Activated naive CD4-positive, alpha-beta T cell treated with anti-CD3 and anti-CD28 coated beads, Interleukin-2, amount 50 U/mL, for 16 hours (primary cell): ENCODE data around the gene P3R3URF.

Experiments used
- DNase-seq: peaks from one replicate; pipeline ENCODE4 v3.0.0-alpha.2; 2020

The P3R3URF gene

DNA sequence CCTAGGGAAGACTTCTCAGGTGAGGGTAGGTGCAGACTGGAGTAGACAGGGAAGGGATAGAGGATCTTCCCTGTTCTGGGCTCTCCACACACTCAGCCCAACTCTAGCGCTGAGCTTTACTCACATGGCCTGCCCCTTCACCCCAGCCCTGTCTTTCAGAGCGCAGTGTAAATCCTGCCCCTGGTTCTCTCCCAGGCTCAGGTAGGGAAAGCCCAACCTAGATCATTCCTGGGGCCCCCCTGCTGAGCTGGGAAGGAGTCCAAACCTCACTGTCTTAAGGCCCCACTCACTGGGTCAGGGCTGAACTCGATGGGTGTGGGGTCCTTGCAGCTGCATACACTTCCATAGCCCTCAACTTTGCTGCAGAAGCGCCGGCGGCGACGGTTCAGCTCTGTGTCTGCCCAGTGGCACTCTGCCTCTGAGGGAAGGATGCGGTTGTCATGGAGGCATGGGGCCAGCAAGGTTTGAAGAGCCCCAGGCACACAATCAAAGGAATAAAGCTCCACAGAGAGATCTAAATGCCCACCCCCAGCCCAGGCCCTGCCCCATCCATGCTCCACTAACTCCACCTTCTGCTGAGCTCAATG, 17.8 kb upstream of the P3R3URF start:
- no peak for DNase-seq

DNA sequence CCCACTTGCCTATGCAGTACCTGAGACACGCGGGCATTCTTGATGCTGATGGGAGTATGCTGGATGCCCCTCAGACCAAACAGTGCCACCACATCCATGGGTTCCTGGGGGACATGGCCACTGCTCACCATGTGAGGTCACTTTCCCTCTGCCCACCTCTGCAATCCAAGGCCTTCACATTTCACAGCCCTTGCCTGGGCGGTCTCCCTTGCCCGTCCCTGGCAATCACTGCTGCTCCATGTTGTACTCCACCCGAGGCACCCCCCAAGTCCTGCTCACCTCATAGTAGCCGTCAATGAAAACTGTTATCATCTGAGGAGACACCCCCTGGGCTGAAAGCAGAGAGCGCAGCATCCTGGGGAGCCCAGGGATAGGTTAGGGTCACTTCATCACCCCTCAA, 17.0 kb upstream of the P3R3URF start:
- DNase-seq: no peak

DNA sequence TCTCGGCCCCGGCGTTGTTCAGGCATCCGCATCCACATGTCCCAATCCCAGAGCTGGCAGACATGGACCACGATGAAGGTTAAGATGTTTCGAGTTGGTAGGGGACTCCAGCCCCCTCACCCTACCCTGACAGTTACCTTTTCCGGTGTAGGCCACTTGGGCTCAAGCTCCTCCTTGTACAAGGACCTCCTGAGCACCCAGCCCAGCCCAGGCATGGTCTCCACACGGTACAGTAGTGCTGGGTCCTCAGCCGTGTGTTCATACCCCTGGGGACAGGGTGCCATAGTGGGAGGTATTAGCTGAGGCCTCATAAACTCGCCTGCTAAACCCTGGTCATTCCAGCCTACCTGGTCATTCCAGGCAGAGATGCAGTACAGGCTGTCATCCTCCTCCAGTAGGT, 15.9 kb upstream of the P3R3URF start:
- no peak for DNase-seq

DNA sequence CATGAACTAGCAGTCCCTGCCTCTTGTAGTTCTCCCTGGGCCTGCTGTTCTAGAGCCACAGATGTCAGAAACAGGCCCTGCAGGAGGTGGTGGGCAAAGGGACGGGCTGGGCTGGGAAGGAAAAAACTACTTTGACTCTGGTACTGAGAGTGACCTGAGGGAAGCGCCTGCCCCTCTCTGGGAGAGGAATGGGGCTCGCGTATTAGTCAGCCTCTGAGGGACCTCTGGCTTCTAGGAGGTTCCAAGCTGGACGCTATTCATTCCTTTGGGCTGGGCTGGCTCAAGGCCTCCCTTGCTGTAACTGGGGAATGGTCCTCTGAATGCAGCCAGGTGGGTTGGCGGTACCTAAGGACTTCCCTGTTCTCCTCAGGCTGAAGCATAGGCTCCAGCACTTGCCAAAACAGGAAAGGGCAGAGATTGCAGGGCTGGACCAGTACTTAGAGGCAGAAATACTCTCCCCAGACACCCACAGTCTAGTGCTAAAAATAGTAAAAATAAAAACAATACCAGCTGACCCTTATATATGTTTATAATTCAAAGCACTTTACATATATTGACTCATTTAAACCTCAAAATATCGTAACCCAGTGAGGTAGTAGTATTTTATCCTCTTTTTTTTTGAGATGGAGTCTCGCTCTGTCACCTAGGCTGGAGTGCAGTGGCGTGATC, 14.9 kb upstream of the P3R3URF start:
- DNase-seq: no peak

DNA sequence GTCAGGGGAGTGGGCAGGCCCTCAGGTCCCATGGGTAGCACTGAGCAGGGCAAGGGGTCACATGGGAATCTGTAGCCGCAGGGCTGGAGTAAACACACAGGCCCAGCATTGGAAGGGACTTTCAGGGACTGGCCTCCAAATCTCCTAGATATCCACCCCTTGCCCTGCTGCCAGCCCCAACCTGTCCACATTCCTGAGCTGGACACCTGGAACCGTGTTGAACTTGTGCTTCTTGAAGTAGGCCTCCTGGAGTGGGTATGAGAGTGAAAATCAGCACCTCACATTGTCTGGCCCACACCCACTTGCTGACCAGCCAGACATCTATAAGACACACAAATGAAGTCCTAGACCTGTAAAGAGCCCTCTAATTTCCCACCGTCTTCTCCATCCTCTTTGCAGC, 14.3 kb upstream of the P3R3URF start:
- DNase-seq: no peak

DNA sequence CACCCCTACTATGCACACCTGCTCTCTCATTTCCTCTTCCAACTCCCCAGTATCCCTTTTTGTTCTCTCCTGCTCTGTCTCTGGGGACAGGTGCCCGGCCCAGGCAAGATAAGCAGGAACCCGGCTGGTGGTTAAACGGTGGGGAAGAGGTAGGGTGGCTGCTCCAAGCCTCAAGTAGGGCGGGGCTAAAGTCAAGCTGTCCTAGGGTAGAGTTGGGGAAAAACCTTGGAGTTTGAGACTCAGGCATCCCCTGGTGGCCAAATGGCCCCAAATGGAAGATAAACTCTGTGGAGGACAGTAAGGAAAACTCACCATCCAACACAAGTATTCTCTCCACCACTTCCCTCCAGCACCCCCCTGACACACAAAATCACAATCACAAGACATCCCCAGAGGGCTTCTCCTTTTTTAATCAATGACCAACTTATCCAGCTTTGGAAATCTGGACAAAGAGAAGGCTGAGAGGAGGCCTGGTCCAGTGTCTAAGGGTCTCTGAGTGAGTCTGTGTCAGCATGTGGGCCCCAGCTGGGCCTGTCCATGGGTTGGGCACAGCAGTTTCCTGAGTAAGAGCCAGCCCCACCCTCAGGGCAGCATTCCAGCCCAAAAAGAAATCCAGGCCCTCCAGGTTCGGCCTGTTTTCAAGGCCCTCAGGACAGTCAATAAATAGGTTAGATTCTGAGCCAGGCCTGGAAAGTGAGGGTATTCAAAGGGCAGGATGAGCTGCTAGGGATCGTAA, 12.2 kb upstream of the P3R3URF start:
- DNase-seq: no peak

DNA sequence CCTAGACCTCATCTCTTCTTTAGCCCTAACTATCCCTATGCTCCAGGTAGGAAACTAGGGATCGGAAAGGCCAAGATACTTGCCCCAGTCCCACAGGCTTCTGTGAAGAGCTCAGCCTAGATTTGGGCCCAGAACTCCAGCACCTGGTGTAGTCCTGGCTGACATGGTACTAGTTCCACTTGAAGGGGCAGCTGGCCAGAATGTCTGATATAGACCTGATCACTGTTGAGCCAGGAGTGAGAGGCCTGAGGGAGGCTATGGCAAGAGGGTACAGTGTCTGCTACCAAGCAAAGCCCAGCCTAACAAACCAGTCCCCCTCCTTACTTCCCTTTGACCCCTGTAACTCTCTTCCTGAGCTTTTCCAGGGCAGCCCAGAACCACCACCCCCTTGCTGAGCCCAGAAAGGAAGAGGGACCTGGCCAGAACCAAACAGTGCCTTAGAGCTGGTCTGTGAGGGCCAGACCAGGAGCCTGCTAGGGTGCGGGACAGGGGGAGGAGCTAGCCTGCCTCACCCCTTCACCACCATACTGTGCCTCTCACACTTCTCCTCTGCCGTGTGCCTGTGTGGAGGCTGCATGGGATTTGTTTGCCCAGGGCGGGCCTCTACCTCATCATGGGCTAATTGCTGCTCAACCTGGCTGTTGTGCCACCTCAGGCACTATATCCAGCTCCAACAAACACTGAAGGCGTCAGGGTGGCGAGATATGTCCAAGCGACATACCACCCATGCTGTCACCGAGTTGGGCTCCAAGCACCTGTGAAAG, 11.0 kb upstream of the P3R3URF start:
- DNase-seq: no peak

DNA sequence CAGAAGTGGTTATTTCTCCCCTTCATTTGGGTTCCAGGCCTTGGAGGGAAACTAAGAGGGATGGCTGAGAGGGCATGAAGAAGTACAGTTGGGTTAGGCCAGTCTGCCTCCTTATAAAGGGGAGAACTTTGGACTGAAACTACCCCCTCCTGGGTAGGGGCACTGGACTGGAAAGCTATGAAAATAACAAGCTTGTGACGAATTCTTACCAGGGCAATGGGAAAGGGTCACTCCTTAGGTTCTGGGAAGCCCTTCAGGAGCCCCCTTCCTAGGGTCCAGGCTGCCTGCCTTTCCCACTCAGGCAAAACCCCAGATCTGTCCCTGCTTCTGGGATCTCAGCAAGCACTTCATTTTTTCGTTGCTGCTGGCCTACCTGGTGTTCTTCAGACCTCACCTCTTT, 9.8 kb upstream of the P3R3URF start:
- DNase-seq: no peak

DNA sequence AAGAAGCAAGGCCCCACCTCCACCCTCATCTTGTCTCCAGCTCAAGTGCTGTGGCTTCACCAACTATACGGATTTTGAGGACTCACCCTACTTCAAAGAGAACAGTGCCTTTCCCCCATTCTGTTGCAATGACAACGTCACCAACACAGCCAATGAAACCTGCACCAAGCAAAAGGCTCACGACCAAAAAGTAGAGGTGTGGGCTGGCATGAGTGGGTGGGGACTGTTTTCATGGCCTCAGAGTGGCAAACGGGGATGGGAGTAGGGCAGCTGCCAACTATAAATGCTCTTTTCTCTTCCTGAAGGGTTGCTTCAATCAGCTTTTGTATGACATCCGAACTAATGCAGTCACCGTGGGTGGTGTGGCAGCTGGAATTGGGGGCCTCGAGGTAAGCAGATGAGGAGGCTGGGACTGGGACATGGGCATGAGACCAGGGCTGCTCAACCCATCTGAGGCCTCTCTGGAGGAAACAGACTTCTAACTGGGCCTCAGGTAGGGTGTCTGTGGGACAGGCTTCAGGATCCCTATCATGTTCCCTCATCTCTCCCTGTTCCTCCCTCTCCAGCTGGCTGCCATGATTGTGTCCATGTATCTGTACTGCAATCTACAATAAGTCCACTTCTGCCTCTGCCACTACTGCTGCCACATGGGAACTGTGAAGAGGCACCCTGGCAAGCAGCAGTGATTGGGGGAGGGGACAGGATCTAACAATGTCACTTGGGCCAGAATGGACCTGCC, 8.8 kb upstream of the P3R3URF start:
- peak; percentile 80 for DNase-seq

DNA sequence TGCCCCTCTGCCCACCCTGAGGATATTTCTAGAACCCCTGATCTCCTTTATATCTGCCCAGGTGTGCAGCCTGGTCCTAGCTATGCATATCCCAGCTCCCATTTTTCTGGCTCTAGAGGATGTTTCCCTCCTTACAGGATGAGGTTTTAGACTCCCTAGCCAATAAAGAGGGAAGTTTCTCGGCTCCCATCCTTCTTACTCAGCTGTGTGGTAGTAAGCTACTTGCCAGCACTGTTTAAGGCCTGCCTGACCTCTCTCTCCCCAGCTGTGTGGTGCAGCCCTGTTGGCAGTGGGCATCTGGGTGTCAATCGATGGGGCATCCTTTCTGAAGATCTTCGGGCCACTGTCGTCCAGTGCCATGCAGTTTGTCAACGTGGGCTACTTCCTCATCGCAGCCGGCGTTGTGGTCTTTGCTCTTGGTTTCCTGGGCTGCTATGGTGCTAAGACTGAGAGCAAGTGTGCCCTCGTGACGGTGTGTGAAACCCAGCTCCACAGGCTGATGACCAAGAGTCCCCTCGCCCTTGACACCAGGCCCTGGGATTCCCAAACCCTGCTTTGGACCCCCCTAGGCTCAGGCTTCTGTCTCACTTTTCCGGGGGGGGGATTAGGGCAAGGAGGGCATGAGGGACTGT, 7.8 kb upstream of the P3R3URF start:
- DNase-seq: no peak

DNA sequence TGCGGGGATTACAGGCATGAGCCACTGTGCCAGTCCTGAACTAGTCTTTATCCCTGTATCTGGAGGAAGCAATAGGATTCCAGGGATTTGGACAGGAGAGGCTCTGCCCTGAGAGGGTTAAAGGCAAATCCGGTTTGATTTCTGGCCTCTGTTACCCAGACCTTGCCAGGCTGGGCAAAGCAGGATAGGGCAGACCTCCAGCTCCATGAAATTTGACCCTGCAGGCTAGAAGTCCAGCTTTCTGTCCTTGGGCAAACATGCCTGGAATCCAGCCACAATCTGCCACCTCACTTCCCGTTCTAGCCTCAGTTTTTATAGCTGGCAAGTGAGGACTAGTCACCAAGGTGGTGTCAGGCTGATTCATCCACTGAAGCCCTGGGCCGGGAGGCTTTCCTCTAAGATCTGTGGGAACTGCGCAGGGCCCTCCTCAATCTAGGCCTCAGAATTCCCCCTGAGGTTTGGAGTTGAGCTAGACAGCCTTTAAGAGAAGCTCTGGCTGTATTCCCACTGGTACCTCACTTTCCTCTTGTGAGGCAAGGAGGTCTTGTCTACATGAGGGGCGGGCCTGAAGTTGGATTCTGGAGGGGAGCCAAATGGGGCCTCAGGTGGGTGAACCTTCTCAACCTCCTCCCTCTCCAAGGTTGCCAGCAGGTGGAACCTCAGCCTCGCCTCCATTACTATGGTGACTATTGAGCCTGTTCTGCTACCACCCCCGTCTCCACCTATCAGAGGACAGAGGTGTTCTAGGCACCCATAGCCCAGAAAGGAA, 7.0 kb upstream of the P3R3URF start:
- DNase-seq: no peak

DNA sequence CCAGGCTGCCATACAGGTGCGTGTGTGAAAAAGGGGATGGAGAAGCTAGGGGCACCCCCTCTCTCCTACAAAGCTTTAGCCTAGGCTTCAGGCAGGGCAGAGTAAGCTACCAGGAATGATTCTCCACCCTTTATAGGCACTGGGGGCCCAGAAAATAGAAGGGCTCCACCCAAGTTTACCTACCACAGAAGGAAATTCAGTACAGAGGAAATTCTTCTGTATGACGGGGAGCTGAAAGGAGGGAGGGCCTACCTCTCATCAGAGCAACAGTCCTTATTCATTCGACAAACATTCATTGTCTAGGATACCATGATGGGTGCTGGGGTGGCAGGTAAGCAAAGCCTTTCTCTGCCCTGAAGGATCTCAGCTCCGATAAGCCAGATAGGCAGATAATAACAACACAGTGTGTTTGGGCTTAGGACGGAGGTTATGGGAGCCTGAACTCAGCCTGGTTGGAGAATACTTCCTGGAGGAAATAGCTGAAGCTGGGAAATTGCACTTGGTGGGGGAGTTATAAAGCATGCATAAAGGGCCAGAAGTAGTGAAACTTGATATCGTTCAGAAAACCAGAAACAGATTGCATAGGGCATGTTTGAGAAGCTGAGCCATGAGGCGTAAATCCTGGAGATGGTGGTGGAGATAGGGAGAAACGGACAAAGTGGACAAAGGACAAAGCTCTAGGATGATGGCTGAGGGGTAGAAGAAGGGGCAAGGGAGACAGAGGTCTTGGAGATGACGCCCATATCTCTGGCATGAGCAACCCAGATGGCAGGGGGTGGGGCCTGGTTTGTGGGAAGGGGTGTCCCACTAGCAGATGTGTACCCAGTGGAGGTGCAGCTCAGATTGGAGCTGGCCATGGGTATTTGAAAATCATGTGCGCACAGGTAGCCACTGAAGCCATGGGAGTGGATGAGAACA, 5.3 kb upstream of the P3R3URF start:
- DNase-seq: no peak

DNA sequence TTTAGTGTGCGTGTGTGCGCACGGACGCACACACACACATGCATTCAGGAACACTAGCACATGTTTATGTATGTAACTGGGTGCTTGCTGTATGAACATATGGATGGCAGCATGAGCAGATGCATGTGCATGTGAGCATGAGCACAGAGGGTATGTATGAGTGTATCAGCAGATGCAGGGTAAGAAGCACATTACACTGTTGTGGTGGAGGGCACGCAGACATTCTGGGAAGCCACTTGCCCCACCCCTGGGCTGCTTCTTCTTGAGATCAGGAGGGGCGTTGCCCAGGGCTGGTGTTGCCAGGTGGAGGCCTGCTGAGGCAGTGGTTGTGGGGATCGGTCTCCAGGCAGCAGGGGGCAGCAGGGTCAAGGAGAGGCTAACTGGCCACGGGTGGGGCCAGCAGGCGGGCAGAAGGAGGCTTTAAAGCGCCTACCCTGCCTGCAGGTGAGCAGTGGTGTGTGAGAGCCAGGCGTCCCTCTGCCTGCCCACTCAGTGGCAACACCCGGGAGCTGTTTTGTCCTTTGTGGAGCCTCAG, 3.9 kb upstream of the P3R3URF start:
- DNase-seq: no peak

DNA sequence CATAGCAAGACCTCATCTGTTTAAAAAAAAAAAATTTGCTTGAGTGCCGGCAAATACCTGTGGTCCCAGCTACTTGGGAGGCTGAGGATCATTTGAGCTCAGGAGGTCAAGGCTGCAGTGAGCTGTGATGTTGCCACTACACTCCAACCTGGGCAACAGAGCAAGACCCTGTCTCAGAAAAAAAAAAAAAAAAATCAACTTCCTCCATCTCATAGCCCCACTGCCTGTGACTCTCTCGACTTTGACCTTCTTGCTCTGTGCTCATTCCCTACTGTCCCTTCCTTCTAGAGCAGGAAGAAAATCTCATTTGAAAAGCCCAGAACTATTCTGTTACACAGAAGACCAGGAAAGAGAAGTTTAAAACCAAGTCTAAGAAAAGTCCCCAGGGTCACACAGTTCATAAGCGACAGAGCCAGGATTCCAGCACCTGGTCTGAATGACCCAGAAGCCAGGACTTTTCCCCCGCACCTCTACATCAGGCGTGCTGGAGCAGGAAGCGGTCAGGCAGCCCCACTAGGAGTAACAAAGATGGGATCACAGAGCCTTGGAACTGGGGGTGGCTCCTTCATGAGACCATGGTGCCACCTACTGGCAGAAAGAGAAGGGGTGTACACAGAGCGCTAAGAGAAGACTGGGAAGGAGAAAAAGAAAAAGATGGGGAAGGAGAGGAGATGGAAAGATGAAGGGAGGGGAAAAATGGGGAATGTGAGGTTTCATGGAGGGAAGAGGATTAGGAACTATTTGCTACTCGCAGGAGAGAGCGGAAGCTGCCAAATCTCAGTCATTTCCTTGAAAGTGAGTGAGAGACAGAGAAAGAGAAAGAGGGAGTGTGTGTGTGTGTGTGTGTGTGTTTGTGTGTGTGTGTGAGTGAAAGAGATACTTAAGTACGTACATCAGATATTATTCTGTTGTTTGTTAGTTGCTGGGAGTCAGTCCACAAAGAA, 3.1 kb upstream of the P3R3URF start:
- DNase-seq: peak; percentile 59

DNA sequence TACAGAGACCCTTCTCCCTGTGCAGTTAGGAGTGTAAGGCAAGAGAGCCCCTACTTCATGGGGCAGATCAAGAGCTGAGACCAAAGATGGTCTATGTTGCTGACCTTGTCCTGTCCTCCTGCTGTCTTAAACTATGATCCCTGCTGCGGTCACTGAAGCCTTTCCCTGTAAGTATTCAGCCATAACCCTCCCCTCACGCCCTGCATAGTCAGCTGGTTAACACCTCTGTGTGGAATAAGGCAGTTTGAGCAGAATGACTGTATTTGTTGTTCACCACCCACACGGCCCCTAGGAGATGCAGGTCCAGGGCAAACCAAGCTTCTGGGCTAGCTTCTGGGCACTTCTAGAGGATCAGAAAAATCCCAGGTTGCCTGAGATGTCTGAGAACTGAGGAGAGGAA, 1.0 kb downstream of the P3R3URF start:
- DNase-seq: no peak

DNA sequence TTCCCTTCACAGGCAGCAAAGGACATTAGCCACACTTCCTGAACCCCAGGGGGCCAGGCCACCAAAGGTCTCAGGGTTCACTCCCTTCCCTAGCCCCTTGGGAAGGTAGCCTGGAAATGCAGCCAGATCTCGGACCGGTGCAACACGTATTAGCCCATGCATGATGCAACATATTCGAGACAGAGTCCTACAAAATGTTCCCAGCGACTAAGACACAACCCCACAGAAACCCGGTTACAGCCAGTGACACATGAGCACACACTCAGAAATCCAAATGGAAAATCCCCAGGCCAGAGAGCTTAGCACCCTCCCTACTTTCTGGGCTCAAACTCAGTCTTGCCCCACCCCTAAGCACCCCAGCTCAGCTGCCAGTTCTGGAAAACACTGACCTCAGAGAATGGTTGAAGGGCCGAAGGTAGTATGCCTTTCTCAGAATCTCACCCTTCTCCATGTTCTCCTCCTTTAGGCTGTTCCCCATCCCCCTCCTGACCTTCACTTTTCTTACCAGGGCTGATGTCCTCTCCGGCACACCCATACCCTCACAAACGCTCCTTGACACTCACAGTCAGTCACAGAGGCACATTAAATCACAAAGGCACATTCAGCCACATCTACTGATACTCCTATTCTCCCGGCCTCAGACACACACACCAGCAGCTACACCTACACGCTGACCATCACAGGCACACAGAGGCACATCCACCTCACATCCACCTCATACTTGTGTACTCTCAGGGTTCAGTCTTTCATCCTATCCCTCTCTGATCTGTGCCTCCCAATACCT, 1.6 kb downstream of the P3R3URF start, which contains the start of gene TSPAN1:
TSPAN1 (plus strand) TSS at position 640 of the 784 bp plus-strand sequence. CDS start 6,021 bp downstream, outside the sequence.
- no peak for DNase-seq

DNA sequence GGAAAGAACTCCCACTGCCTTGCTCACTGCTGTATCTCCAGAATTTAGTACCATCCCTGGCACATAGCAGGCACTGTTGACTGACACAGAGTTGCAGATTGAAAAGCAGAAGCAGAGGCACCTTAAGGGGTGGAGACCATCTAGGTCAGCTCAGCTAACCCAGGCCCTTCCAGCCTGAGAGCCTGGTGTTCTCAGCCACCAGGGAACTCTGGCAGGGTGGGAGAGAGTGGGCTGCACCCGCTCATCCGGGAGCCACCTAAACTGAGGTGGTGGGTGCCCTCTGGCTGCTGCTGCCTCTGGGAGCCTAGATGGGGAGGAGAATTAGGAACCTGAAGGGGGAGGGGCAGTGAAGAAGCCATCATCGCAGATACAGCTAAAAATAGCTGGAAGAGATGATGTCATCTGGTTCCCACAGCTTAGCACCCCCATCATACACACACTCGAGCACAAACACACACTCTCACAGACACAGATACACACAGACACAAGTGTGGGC, 2.9 kb downstream of the P3R3URF start:
- DNase-seq: no peak

DNA sequence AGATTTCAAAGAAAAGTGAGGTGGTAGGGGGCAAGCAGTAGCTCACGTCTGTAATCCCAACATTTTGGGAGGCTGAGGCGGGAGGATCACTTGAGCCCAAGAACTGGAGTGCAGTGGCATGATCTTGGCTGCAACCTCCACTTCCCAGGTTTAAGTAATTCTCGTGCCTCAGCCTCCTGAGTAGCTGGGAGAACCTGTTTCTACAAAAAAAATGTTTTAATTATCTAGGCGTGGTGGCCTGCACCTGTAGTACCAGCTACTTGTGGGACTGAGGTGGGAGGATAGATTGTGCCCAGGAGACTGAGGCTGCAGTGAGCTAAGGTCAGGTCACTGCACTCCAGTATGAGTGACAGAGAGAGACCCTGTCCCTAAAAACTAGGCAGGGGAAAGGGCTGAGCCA, 4.0 kb downstream of the P3R3URF start:
- no peak for DNase-seq
